GM21390 (cell line): ENCODE data around the gene BBLN.
"Not testable (repeated sequence)": the region's sequence is repeated elsewhere in the genome, so short reads cannot be mapped to it uniquely, and the experiment has no call there.

Experiments used
- ATAC-seq: cut with Tn5 transposase; IDR thresholded peaks from one replicate; pipeline ENCODE4 v1.9.1; 2021; ENCODE audit not compliant: unreplicated experiment

BBLN gene

GRCh38 chr9:128162215-128163026 lies 2.4 kb downstream of the BBLN start:
- no peak for ATAC-seq

GRCh38 chr9:128163027-128163515 lies 3.0 kb downstream of the BBLN start:
- no peak for ATAC-seq

GRCh38 chr9:128163523-128164306 lies 3.6 kb downstream of the BBLN start:
- no peak for ATAC-seq

GRCh38 chr9:128164307-128164885 lies 4.3 kb downstream of the BBLN start:
- no peak for ATAC-seq

- ATAC-seq = no peak
Measured at GRCh38 chr9:128166169-128166568, 6.1 kb downstream of the BBLN start.

GRCh38 chr9:128167209-128167608 lies 7.1 kb downstream of the BBLN start:
- ATAC-seq = no peak

- no peak for ATAC-seq
Measured at GRCh38 chr9:128168731-128169308, 8.8 kb downstream of the BBLN start.

- no peak for ATAC-seq
Measured at GRCh38 chr9:128169492-128169891, 9.4 kb downstream of the BBLN start.

- ATAC-seq = no peak
Measured at GRCh38 chr9:128169925-128170324, 9.9 kb downstream of the BBLN start.

GRCh38 chr9:128174062-128174461 lies 14.0 kb downstream of the BBLN start:
- ATAC-seq = no peak

- ATAC-seq = no peak
Measured at GRCh38 chr9:128175102-128175563, 15.1 kb downstream of the BBLN start.

GRCh38 chr9:128175726-128176125 lies 15.7 kb downstream of the BBLN start:
- no peak for ATAC-seq

- no peak for ATAC-seq
Measured at GRCh38 chr9:128178806-128179431, 18.9 kb downstream of the BBLN start.

- no peak for ATAC-seq
Measured at GRCh38 chr9:128180001-128180400, 19.9 kb downstream of the BBLN start.

GRCh38 chr9:128180447-128180846 lies 20.4 kb downstream of the BBLN start:
- ATAC-seq = no peak

- not testable (repeated sequence) for ATAC-seq
Measured at GRCh38 chr9:128181480-128181879, 21.4 kb downstream of the BBLN start.

GRCh38 chr9:128182893-128183588 lies 23.0 kb downstream of the BBLN start:
- ATAC-seq = no peak

- ATAC-seq = no peak
Measured at GRCh38 chr9:128185979-128186965, 26.2 kb downstream of the BBLN start.

- no peak for ATAC-seq
Measured at GRCh38 chr9:128187361-128187760, 27.3 kb downstream of the BBLN start.
